Measurements from ENCODE around the gene RTTN. TPM values are rescaled to one million over a fixed set of nuclear protein-coding genes. Genes with fewer than 3 reads are reported as not detected.

The RTTN gene
- total and polyA plus RNA-seq, 10 of the 15 experiments (the other 5 are each of a cell fraction or from before 2014, with no cell fraction given): 9.4 to 36.6 (median 15.7) TPM

DNA sequence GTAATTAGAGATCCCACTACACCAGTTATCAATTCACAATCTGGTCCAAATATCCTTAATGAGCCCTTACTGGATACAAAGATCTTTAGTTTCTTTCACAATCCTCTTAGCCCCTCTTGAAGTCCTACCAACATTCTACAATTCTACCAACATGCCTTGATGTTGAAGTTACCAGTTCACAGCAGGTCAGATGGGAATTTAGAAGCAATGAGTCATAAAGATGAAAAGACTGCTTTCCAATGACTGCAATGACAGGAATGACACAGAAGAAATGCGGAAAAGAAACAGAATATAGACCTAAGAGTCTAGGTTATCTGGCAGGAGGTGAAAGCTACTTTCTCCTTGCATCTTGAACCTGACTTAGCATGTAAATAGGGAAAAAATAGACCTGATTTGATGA, 24.5 kb downstream of the RTTN start:
- ChIA-PET POLR2A (no interaction called here), SMC1A (ENCODE audit: uncharacterized antibody, unreplicated experiment) (no interaction called here), RAD21 (ENCODE audit: unreplicated experiment) (no interaction called here), CTCF (no interaction called here)
- Histone ChIP-seq H3K79me2 (ENCODE audit: control insufficient read depth, insufficient read depth, low read length) (no peaks in the 10 kb centered on the region; the same call in 1 of the 2 replicates), H2AFZ (ENCODE audit: control insufficient read depth, low read depth, low read length) (no peak overlapping the region), H3K9me3 (replicated peaks; ENCODE audit: control insufficient read depth, insufficient read depth, low read length) (no peaks in the 10 kb centered on the region; the same call in 2 of the 3 replicates), H3K4me3 (no peak overlapping the region), H3K36me3 (ENCODE audit: control insufficient read depth in 2 of 2, insufficient read depth in 2 of 2, low read length in 1 of 2) (0 out of 4 replicates have a peak, but pooled peaks cover 0 to 4% of the 10 kb centered on the region in 2 experiments), H3K4me2 (ENCODE audit: control insufficient read depth, insufficient read depth) (no peak overlapping the region), H3K27ac (ENCODE audit: control insufficient read depth, insufficient read depth) (no peak overlapping the region), H3K9ac (ENCODE audit: control insufficient read depth, insufficient read depth, low read length) (no peak overlapping the region), H3K4me1 (ENCODE audit: control insufficient read depth, insufficient read depth, low read length) (no peaks in the 10 kb centered on the region; the same call in 1 of the 2 replicates), H4K20me1 (ENCODE audit: control insufficient read depth, insufficient read depth) (no peaks in the 10 kb centered on the region), H3K27me3 (replicated peaks in 1 of 2; ENCODE audit: control insufficient read depth in 2 of 2, insufficient read depth in 2 of 2, low read length in 1 of 2) (no peaks in the 10 kb centered on the region)
- in situ Hi-C loops (cut with MboI): no loop called here
- intact Hi-C loops (cut with micrococcal nuclease; ENCODE audit: unreplicated experiment): no loop called here
- ATAC-seq: no peak
- no peak for TF ChIP-seq CEBPB (IDR thresholded peaks at IDR 0.05; ENCODE audit: borderline replicate concordance in 1 of 2, low read depth in 2 of 2, low read length in 2 of 2)
- TF ChIP-seq, protein P1, sequence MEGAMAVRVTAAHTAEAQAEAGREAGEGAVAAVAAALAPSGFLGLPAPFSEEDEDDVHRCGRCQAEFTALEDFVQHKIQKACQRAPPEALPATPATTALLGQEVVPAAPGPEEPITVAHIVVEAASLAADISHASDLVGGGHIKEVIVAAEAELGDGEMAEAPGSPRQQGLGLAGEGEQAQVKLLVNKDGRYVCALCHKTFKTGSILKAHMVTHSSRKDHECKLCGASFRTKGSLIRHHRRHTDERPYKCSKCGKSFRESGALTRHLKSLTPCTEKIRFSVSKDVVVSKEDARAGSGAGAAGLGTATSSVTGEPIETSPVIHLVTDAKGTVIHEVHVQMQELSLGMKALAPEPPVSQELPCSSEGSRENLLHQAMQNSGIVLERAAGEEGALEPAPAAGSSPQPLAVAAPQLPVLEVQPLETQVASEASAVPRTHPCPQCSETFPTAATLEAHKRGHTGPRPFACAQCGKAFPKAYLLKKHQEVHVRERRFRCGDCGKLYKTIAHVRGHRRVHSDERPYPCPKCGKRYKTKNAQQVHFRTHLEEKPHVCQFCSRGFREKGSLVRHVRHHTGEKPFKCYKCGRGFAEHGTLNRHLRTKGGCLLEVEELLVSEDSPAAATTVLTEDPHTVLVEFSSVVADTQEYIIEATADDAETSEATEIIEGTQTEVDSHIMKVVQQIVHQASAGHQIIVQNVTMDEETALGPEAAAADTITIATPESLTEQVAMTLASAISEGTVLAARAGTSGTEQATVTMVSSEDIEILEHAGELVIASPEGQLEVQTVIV (IDR thresholded peaks at IDR 0.05; ENCODE audit: borderline replicate concordance, partially characterized antibody): no peak
- TF ChIP-seq, protein P2, sequence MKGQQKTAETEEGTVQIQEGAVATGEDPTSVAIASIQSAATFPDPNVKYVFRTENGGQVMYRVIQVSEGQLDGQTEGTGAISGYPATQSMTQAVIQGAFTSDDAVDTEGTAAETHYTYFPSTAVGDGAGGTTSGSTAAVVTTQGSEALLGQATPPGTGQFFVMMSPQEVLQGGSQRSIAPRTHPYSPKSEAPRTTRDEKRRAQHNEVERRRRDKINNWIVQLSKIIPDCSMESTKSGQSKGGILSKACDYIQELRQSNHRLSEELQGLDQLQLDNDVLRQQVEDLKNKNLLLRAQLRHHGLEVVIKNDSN (IDR thresholded peaks at IDR 0.05; ENCODE audit: borderline replicate concordance, extremely low read length, insufficient read depth, low read depth, low read length): no peak
- no peak for TF ChIP-seq SIX5 (IDR thresholded peaks at IDR 0.05; ENCODE audit: low read depth, low read length, severe bottlenecking)
- no peak for TF ChIP-seq IRF4 (IDR thresholded peaks at IDR 0.05; ENCODE audit: low read depth, low read length)
- TF ChIP-seq, protein P3, sequence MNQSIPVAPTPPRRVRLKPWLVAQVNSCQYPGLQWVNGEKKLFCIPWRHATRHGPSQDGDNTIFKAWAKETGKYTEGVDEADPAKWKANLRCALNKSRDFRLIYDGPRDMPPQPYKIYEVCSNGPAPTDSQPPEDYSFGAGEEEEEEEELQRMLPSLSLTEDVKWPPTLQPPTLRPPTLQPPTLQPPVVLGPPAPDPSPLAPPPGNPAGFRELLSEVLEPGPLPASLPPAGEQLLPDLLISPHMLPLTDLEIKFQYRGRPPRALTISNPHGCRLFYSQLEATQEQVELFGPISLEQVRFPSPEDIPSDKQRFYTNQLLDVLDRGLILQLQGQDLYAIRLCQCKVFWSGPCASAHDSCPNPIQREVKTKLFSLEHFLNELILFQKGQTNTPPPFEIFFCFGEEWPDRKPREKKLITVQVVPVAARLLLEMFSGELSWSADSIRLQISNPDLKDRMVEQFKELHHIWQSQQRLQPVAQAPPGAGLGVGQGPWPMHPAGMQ (IDR thresholded peaks at IDR 0.05; ENCODE audit: borderline replicate concordance): no peak
- TF ChIP-seq IKZF2 (IDR thresholded peaks at IDR 0.05): no peak
- no peak for TF ChIP-seq SMARCA5 (IDR thresholded peaks at IDR 0.05)
- no peak for TF ChIP-seq RCOR1 (conservative IDR thresholded peaks at IDR 0.05; ENCODE audit: low read depth, low read length)
- TF ChIP-seq RUNX3 (IDR thresholded peaks at IDR 0.05; ENCODE audit: low read length): no peak
- no peak for TF ChIP-seq GABPA (IDR thresholded peaks at IDR 0.05; ENCODE audit: low read depth)
- TF ChIP-seq, protein P4, sequence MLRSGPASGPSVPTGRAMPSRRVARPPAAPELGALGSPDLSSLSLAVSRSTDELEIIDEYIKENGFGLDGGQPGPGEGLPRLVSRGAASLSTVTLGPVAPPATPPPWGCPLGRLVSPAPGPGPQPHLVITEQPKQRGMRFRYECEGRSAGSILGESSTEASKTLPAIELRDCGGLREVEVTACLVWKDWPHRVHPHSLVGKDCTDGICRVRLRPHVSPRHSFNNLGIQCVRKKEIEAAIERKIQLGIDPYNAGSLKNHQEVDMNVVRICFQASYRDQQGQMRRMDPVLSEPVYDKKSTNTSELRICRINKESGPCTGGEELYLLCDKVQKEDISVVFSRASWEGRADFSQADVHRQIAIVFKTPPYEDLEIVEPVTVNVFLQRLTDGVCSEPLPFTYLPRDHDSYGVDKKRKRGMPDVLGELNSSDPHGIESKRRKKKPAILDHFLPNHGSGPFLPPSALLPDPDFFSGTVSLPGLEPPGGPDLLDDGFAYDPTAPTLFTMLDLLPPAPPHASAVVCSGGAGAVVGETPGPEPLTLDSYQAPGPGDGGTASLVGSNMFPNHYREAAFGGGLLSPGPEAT (IDR thresholded peaks at IDR 0.05; ENCODE audit: low read depth): no peak
- TF ChIP-seq ESRRA (IDR thresholded peaks at IDR 0.05; ENCODE audit: low read length): no peak
- no peak for TF ChIP-seq ZSCAN29 (IDR thresholded peaks at IDR 0.05)
- TF ChIP-seq BACH1 (IDR thresholded peaks at IDR 0.05; ENCODE audit: borderline replicate concordance): no peak
- TF ChIP-seq, protein P5, sequence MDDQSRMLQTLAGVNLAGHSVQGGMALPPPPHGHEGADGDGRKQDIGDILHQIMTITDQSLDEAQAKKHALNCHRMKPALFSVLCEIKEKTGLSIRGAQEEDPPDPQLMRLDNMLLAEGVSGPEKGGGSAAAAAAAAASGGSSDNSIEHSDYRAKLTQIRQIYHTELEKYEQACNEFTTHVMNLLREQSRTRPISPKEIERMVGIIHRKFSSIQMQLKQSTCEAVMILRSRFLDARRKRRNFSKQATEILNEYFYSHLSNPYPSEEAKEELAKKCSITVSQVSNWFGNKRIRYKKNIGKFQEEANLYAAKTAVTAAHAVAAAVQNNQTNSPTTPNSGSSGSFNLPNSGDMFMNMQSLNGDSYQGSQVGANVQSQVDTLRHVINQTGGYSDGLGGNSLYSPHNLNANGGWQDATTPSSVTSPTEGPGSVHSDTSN (IDR thresholded peaks at IDR 0.05; ENCODE audit: insufficient replicate concordance, low read depth, low read length): no peak
- TF ChIP-seq NFYB (IDR thresholded peaks at IDR 0.05; ENCODE audit: insufficient read depth, low read depth, low read length): no peak
- no peak for FAIRE-seq
- DNase-seq (ENCODE audit: low read depth, low spot score): no peak
- WGBS (ENCODE audit: insufficient coverage, insufficient replicate concordance, low lambda C conversion rate, missing lambda C conversion rate): 100% methylated on average over 1 of the region's 1 CpG
- BruUV-seq (replicated peaks): no TSS peak
